Fibroblast of skin of right biceps (primary cell): ENCODE measurements around the gene C10orf120.
A peak's percentile ranks its signal among the peaks of the same experiment; 100 is the strongest.

Experiments used
- DNase-seq: peaks from one replicate; pipeline ENCODE4 v3.0.0-alpha.2; 2013

Gene C10orf120

DNA sequence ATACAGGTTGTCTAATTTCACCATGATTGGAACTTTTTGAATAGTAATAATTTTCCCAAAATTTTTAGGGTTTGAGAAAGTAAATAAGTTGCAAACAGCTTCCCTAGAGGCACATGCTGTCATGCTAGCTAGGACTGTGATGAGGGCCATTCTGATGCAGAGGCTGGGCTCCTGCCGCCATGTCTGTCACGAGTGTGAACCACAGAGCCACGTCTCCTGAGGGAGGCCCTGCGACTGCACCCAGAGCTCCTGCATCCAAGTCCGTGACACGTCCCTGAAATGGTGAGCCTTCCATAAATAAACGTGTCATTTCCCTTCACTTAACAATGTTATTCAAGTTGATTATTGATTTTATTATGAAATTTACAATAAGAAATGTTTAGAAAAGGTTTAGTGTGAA, 40.0 kb downstream of the C10orf120 start:
- DNase-seq, result no peak

GRCh38 chr10:122659126-122659525, 40.5 kb downstream of the C10orf120 start:
- no peak for DNase-seq

DNA sequence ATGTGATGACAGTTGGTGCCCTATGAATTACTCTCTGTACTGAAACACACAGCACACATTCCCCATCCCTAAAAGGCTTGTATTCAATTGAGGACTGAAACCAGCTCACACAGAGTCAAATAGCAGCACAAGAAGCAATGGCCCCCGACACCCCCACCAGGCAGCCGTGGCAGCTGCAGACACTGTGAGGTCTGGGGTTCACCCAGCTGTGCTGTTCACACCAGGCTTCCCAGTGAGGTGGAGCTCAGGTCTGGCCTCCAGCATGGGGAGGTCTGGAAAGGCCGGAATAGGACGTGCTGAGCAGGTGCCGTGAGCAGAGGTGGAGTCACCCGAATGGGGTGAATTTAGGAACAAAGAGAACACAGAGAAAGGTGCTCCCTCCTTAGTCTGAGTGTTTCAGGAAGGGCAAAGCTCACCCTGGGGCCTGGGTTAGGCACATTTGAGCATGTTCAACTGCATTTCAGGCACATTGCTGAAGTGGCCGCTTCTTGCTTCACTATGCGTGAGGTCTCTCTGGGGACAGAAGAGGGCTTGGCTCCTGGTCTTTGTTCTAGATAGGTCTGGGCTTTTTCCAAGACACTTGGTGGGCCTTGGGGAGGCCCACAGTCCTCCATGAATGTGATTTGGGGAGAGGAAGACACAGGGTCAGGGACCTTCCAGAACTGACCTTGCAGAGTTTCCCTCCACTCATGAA, 41.1 kb downstream of the C10orf120 start:
- DNase-seq, result no peak

DNA sequence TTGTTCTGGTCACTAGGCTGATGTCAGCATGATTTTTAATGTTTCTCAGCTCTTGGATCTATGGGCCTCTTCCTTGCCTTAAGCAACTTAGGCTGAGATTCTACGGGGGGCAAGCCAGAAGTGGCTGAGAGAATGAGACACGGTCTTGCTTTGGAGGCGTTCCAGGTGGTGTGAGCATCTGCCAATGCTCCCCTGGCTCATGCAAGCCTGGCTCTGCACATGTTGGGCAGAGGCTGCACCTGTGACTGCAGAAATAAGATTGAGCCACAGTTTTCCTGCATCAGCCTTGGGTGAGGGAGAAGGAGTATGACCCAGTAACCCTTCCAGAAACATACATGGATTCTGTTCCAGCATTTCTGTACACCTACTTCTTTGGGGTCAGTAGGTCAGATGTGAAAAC, 41.9 kb downstream of the C10orf120 start:
- DNase-seq, result no peak

- DNase-seq, result no peak
Measured at GRCh38 chr10:122657255-122657654, 42.4 kb downstream of the C10orf120 start.

GRCh38 chr10:122656741-122657140, 42.9 kb downstream of the C10orf120 start:
- no peak for DNase-seq

GRCh38 chr10:122656308-122656705, 43.3 kb downstream of the C10orf120 start:
- no peak for DNase-seq

GRCh38 chr10:122655524-122656307, 43.9 kb downstream of the C10orf120 start:
- DNase-seq, result no peak

DNA sequence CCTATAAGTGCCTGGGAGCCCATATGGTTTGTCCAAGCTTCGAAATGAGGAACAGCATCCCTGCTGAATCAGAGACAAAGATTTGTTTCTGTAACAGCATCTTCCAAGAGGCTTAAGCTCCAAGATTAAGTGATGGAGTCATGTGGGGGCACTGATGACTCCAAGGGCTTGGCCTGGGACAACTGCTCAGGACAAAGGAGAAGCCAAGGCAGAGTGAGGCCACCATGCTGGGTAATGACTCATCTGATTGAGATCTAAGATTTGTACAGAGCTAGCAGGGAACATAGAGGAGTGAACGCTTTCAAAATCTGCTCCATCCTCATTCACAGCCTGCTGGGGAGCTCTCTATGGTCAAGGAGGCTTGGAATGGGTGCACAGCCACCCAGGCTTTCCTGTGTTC, 49.3 kb downstream of the C10orf120 start:
- DNase-seq, result no peak

DNA sequence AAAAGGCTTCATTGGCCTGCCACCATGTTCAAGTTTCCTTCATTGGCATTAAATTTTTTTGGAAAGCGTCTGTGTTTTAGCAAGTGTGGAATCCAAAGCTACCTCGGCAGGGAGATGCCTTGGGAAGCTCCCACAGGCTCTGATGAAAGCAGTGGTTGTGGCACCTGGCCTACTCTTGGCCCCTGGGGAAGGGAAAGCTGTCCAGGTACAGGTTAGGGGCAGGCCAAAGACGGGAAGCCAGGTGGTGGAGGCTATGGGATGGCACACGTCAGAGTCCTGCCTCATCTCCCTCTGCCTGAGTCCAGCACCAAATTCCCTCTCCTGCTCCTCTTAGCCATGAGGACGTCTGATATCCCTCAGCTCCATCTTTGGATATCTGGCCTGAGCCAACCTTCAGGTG, 49.7 kb downstream of the C10orf120 start:
- DNase-seq, result no peak

DNA sequence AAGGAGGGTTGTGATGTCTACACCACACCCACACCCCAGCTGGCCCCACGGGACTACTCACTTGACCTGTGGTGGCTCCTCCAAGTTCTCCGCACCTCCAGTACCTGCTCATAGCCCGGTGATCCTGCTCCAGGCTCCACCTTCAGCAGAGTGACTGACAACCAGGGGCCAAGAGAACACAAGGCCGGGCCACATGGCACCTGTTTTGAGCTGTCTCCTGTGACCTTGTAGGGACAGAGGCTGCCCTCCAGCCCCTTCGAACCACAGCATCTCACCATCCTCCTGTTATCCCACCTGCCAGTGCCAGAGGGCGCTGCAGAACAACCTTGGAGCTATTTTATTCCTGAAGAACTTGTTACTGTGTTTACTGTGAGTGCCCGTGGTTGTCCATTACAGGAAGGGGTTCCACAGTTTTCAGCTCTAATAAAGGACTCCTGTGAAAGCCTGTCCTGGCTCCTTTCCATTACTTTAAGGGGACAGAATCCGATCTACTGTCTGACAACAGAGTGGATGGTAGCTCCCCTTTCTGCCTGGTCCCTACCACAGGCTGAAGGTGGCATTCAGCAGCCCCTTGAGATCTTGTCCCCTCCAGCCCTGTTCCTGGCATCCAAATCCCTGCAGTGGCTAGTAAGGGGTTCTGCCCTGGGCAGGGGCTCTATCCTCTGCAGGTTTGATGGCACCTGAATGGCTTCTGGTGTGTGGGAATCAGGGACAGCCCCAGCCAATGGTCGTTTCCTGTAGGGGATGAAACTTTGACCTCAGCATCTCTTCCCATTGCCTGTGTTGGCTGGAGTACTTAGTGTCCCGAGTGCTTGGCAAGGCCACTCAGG, 50.8 kb downstream of the C10orf120 start:
- DNase-seq, result peak; percentile 19
